HG03457 (cell line): ENCODE results near the gene UNK.
"Not testable (repeated sequence)": the region's sequence is repeated elsewhere in the genome, so short reads cannot be mapped to it uniquely, and the experiment has no call there.

ENCODE experiments used
- ATAC-seq: cut with Tn5 transposase; IDR thresholded peaks from one replicate; pipeline ENCODE4 v1.9.1; 2021; ENCODE audit warnings: moderate number of reproducible peaks; ENCODE audit not compliant: unreplicated experiment

The UNK gene

DNA sequence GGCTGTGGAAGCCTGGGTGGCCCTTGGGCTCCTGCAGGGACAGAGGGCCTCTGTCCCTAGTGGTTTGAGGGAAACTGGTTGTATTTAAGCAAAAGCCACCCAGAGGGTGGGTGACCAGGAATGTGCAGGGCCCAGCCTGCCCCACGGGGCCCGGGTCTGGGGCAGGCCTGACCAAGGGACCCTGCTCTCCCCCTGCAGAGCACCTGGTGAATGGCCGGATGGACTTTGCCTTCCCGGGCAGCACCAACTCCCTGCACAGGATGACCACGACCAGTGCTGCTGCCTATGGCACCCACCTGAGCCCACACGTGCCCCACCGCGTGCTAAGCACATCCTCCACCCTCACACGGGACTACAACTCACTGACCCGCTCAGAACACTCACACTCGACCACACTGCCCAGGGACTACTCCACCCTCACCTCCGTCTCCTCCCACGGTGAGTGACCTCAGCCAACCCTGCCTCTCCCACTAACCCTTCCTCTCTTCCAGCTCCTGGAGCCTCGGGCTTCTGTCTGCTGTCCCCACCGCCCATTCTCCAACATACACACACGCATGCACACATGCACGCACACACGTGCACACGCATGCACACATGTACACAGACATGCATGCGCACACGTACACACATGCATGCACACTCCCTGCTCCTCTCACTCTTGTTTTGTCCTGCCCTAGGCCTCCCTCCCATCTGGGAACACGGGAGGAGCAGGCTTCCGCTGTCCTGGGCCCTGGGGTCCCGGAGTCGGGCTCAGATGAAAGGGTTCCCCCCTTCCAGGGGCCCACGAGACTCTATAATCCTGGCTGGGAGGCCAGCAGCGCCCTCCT, 30.0 kb upstream of the UNK start:
- ATAC-seq: no peak

DNA sequence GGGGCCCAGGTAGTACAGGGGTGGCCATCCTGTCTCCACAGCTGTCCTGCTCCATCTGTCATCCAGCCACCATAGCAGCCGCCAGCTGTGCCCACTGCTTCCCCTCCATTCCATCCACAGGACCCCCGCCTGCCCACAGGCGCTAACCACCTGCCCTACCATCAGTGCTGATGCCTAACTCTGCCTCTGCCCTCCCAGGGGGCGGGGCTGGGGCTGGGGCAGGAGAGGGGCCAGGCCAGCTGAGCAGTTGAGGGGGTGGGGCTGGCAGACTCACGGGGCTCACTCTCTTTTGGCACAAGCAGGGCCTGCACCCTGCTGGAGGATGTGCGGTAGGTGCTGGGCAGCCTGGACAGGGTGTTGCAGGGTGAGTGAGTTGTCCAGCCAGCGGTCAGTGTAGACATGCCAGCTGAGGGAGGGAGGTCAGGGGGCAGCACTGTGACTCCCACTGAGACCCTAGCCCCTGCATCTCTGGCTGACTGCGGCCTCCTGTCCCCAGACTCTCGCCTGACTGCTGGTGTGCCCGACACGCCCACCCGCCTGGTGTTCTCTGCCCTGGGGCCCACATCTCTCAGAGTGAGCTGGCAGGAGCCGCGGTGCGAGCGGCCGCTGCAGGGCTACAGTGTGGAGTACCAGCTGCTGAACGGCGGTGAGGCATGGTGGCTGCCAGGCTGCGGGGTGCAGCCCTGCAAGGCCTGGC, 29.3 kb upstream of the UNK start:
- ATAC-seq: no peak

DNA sequence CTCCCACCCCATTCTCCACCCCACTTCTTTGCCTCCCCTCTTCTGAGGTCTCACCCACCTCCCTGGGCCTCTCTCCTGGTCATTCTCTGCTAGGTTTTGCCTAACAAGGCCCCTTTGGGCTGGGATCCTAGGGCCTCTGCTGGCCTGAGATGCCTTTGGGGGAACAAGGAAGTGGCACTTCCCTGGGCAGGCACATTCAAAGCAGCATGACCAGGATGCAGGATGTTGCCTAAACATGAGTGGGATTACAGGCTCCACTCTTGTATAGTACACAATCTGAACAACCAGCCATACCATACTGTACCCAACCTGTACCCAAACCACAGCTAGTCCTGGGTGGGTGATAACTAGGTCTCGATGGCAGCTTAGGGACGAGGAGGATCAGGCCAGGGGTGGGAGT, 28.6 kb upstream of the UNK start:
- no peak for ATAC-seq

DNA sequence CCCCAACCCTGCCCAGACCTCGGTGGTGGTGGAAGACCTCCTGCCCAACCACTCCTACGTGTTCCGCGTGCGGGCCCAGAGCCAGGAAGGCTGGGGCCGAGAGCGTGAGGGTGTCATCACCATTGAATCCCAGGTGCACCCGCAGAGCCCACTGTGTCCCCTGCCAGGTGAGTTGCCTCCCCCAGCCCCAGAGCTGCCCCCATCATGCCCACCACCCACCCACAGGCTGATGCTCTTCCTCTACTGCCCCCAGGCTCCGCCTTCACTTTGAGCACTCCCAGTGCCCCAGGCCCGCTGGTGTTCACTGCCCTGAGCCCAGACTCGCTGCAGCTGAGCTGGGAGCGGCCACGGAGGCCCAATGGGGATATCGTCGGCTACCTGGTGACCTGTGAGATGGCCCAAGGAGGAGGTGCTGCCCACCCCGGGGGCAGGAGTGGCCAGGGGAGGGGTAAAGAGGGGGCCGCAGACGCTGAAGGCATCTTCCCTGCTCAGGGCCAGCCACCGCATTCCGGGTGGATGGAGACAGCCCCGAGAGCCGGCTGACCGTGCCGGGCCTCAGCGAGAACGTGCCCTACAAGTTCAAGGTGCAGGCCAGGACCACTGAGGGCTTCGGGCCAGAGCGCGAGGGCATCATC, 28.0 kb upstream of the UNK start:
- ATAC-seq: no peak

DNA sequence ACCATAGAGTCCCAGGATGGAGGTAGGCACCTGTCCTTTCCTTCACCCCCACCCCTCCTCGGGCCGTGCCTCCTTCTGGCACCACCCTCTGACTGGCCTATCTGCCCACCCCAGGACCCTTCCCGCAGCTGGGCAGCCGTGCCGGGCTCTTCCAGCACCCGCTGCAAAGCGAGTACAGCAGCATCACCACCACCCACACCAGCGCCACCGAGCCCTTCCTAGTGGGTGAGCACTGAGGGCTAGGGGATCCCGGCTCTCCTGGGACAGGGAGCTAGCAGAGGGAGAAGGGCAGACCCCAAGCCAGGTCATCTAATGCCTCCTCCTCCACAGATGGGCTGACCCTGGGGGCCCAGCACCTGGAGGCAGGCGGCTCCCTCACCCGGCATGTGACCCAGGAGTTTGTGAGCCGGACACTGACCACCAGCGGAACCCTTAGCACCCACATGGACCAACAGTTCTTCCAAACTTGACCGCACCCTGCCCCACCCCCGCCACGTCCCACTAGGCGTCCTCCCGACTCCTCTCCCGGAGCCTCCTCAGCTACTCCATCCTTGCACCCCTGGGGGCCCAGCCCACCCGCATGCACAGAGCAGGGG, 27.4 kb upstream of the UNK start:
- ATAC-seq: no peak

DNA sequence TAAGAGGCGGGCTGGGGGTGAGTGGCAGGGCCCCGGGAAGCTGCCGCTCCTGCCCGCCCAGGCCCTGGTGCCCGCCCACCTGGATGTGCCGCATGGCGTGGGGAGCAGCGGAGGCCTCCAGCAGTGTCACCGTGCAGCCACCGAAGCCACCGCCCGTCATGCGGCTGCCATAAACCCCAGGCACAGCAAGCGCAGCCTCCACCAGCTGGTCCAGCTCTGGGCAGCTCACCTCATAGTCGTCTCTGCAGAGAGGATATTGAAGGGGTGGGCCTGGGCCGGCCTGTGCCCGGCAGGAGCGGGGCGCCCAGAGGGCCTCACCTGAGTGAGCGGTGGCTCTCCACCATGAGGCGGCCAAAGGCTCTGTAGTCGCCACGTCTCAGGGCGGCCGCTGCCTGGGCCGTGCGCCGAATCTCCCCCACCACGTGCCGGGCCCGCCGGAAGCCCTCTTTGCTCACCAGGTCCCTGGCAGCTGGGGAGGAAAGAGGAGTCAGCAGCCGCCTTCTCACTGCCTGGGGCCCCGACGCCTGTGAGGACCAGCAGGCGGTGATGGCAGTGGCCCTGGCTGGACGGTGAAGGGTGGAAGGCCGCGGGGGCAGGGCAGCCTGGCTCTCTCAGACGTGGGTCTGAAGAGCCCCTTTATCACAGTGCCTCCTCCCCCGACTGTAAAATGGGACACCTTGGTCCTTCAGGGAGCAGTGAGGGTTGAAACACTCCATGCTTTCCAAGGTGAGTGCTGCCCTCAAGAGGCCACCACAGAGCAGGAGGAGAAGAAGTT, 26.3 kb upstream of the UNK start:
- ATAC-seq: no peak

DNA sequence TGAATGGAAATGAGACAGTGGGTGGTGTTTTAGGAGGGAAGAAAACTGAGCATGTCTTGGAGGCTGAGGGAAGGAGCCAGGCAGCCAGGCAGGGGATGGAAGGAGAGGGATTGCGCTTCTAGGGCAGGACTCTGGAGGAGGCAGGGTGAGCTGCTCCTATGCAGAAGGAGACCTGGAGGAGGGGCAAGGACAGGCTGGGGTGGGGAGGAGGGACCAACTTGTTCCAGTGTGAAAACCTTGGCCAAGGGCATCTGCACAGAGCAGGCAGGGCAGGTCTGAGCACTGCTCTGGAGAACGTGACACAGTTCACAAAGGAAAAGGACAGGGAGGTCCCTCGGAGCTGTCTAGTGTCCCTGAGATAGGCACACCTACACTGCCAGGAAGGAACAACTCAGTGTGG, 25.1 kb upstream of the UNK start:
- ATAC-seq: no peak

DNA sequence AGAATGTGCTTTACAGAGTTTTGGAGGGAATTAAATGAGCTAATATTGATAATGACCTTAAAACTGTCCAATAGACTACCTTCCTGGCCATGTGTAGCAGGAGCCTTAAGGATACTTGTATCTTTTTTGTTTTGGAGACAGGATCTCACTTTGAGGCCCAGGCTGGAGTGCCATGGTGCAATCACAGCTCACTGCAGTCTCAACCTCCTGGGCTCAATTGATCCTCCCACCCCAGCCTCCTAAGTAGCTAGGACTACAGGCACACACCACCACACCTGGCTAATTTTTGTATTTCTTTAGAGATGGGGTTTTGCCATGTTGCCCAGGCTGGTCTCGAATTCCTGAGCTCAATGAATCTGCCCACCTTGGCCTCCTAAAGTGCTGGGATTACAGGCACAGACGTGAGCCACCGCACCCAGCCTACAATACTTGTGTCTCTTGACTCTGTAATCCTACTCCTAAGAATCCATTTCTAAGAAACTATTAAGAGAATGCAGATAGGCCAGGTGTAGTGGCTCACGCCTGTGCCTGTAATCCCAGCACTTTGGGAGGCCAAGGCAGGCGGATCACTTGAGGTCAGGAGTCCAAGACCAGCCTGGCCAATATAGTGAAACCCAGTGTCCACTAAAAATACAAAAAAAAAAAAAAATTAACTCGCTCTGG, 24.5 kb upstream of the UNK start:
- not testable (repeated sequence) for ATAC-seq

DNA sequence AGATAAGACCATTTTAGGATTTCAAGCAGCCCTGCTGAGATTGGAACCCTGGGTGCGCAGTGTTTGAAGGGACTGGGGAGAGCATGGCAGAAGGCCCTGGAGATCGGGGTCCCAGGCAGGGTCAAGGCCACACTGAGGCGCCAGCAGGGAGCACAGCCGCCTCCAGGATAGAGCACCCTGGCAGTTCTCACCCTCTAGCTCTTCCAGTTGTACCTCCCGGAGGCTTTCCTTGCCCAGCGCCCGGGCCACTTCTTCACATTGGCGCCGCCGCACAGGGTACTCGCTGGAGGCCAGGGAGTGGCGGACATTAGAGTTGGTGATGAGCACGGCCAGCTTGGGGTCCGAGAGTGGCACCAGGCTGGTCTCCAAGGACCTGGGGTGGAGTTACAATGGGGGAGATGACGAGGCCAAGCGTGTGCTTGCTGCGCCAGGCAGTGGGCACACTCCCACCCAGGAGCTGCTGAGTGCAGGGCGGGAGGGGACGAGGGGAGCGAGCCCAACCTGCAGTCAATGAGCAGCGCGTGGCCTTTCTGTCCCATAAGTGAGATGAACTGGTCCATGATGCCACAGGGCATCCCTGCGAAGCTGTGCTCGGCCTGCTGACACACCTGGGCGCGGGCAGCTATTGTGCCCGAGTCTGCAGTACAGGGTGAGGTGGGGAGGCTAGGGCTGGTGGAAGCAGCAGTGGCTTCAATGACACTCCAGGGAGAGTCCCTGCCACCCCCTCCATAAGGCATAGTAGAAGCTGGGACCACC, 21.9 kb upstream of the UNK start:
- no peak for ATAC-seq

DNA sequence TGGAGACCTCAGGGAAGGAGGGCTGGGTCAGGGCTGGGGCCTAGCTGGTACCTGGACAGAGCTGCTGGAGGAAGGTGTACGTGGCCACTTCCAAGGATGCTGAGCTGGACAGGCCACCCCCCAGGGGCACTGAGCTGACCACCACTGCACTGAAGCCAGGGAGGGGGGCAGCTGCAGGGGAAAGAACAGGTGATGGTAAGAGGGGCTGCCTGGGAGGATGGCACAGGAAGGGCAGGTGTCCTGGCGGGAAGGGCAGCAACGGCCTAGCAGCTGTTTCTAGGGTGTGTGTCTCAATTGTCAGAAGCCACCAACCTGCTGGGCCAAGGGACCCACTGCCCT, 21.4 kb upstream of the UNK start:
- no peak for ATAC-seq

DNA sequence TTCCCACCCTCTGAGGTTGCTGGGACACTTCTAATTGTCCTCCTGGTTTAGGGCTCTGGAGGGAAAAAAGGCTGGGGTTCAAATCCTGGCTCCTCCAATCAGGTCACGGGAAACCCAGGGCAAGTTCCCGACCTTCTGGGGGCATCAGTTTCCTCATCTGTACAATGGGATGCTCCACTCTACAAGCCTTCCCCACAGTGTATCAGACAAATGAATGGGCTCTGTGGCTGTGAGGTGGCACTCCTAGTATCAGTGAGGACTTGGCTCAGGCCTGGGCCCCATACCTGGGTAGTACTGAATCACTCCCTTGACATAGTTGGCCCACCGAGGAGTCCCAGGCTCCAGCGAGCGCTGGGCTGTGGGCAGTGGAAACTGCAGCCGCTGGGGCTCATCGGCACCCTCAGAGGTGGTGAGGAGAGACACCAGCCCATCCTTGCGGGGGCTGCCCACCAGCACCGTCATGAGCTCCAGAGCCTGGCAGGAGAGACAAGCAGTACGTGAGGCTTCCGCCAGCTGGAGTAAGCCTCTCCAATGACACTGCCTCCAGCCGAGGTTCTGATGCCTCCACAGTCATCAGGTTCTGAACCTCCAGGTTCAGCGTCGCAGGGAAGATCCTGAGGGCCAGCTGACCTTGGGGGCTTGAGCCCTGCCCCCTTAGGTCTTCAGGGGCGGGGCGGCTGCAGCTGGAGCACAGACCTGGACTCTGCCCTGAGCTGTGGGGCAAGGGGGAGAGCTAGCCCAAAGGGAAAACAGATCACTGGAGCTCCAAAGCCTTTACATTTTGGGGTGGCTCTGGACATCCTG, 20.8 kb upstream of the UNK start:
- no peak for ATAC-seq

DNA sequence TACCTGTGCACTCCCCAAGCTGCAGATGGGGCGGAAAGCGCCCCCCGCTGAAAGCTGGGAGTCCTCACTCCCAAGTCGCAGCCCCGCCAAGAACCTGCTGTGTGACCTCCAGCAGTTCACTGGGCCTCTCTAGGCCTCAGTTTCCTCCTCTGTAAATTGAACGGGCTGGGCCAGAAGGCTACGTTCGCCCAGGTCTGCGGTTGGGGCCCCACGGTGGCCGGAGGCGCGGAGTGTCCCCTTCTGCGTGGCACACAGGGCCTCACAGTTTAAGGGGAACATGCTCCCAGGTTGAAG, 20.2 kb upstream of the UNK start:
- no peak for ATAC-seq

DNA sequence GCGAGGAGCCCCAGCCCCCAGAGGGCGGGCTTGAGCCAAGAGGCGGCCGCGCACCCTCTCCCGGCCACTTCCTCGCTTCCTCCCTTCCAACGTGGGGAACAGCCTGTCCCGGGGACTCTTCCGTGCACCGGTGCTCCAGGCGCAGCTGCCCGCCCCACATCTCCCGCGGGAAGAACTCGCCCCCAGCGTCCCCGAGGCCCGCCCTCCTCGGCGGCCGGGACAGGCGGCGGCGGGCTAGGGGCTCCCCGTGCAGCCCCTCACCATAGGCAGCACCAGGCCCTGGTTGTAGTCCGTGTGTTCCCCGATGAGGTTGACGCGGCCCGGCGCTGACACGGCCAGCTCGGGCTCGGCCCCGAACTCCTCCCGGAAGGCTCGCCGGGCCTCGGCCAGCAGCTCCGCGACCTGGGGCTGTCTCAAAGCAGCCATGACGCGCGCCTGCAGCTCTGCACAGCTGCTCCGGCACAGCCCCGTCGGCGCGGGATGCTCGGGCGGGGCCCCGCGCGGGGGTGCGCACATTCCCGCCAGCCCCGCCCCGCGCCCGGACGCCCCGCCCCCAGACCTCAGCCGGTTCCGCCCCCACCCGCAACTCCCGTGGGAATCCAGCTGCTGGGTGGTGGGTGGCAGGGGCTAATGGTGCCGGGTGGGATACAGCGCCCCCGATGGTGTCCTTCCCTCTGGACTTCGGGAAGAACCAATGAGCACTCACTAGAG, 19.7 kb upstream of the UNK start, which contains the start of gene GALK1:
TSS of gene GALK1 (minus strand) at position 482 of the 711 bp plus-strand sequence. CDS start at position 426, 56 bp downstream.
- ATAC-seq: no peak

DNA sequence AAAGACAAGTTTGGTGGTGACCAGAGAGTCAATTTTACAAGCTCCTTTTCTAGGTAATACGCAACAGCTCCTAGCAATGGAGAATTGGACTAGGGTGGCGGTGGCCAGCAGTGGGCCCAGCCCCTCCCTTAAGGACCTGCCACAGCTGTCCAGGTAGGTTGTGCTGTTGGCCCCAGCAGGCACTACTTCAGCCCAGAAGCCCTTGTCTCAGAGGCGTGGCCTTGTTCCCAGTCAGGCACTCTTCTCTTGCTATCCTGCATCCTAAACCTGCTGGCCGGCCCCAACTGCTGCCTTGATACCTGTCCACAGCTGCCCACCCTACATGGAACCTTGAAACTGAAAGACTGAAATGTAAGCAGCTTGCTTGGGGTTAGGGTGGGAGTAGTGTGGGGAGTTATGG, 18.6 kb upstream of the UNK start:
- ATAC-seq: no peak

DNA sequence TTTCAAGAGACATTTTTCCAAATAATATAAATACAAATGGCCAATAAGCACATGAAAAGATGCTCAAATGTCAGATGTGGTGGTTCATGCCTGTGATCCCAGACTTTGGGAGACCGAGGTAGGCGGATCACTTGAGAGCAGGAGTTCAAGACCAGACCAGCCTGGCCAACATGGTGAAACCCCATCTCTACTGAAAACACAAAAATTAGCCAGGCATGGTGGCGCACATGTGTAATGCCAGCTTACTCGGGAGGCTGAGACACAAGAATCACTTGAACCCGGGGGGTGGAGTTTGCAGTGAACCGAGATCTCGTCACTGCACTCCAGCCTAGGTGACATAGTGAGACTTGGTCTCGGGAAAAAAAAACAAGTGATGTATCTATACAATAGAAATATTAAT, 16.7 kb upstream of the UNK start:
- ATAC-seq: no peak

DNA sequence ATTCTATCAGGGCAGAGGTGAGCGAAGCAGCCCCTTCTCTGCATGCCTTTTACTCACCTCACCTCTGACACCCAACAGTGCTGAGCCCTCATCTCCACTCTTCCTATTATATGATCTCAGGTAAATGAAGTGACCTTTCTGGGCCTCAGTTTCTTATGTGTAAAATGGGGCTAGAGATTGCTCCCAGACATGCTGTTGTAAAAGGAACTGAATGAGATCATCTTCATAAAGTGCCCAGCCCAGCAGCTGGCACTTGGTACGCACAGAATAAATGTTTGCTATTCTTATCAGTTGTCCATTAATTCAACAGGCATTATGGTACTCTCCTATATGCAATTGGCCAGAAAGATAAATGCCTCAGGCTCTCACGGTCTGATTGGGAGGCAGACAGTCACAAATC, 15.1 kb upstream of the UNK start:
- ATAC-seq: no peak

DNA sequence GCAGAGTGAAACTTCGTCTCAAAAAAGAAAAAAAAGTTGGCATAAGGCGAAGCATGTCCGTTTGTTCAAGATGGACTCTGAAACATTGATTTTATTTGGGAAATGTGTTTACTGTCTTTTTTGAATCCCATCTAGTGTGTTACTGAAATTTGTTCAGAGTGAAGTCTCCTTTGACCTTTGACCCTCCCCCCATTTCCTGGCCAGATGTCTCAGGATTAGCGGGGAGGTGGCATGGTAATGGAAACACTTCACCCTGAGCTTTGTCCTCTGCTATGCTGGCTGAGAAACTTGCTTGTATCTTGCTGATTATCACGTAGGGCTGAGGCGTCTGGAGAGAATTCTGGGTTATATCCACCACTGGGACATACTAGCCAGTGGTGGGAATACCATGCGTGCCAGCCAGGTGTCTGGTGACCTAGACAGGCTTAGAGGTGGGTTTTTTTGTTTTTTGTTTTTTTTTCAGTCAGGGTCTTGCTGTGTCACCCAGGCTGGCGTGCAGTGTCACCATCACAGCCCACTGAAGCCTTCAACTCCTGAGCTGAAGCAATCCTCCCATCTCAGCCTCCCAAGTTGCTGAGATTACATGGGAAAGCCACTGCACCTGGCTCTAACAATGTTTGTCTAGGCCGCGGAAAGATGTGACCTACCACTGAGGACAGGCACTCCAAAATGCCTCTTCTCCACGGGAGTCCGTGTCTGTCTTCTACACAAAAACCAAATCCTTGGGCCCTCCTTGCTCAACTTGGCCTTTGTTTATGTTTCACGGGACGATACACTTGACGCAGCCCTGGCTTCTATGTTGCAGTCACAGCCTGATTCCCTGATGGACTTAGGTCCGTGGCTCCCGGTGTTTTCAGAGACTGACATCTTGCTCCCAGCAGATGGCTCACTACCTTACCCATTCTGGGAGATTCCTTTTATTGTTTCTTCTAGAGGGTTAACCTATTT, 13.0 kb upstream of the UNK start:
- ATAC-seq: no peak
